ENCODE measurements around the gene CTRB1.

Gene CTRB1

GRCh38 chr16:75218256-75219076, at the start of gene CTRB1:
Gene CTRB1, plus strand, starts transcription at chr16:75218988. Its CDS starts 20 bp downstream, at chr16:75219008.
- no peak for DNase-seq (ENCODE audit: low read depth, low spot score)

GRCh38 chr16:75169899-75170405, 48.8 kb upstream of the CTRB1 start:
- DNase-seq (ENCODE audit: low read depth, low spot score), result no peak

GRCh38 chr16:75172578-75172977, 46.2 kb upstream of the CTRB1 start:
- no peak for DNase-seq (ENCODE audit: low read depth, low spot score)

- DNase-seq (ENCODE audit: low read depth, low spot score), result no peak
Measured at GRCh38 chr16:75175074-75175473, 43.7 kb upstream of the CTRB1 start.

GRCh38 chr16:75176926-75177325, 41.9 kb upstream of the CTRB1 start:
- DNase-seq (ENCODE audit: low read depth, low spot score), result no peak

- no peak for DNase-seq (ENCODE audit: low read depth, low spot score)
Measured at GRCh38 chr16:75179208-75179607, 39.6 kb upstream of the CTRB1 start.

- DNase-seq (ENCODE audit: low read depth, low spot score), result no peak
Measured at GRCh38 chr16:75181630-75182029, 37.2 kb upstream of the CTRB1 start.

- no peak for DNase-seq (ENCODE audit: low read depth, low spot score)
Measured at GRCh38 chr16:75188832-75189477, 29.8 kb upstream of the CTRB1 start.

GRCh38 chr16:75189638-75190245, 29.0 kb upstream of the CTRB1 start:
- DNase-seq (ENCODE audit: low read depth, low spot score), result no peak

GRCh38 chr16:75192606-75193264, 26.1 kb upstream of the CTRB1 start:
- DNase-seq (ENCODE audit: low read depth, low spot score), result no peak

- DNase-seq (ENCODE audit: low read depth, low spot score), result no peak
Measured at GRCh38 chr16:75193265-75193650, 25.5 kb upstream of the CTRB1 start.

GRCh38 chr16:75193730-75194444, 24.9 kb upstream of the CTRB1 start:
- DNase-seq (ENCODE audit: low read depth, low spot score), result no peak

- DNase-seq (ENCODE audit: low read depth, low spot score), result no peak
Measured at GRCh38 chr16:75195811-75196790, 22.7 kb upstream of the CTRB1 start.

GRCh38 chr16:75196836-75197235, 22.0 kb upstream of the CTRB1 start:
- DNase-seq (ENCODE audit: low read depth, low spot score), result no peak

- no peak for DNase-seq (ENCODE audit: low read depth, low spot score)
Measured at GRCh38 chr16:75197522-75198134, 21.2 kb upstream of the CTRB1 start.

GRCh38 chr16:75198135-75198600, 20.6 kb upstream of the CTRB1 start:
- DNase-seq (ENCODE audit: low read depth, low spot score), result no peak

GRCh38 chr16:75202069-75202590, 16.7 kb upstream of the CTRB1 start:
- DNase-seq (ENCODE audit: low read depth, low spot score), result no peak

- no peak for DNase-seq (ENCODE audit: low read depth, low spot score)
Measured at GRCh38 chr16:75203096-75203495, 15.7 kb upstream of the CTRB1 start.

- DNase-seq (ENCODE audit: low read depth, low spot score), result no peak
Measured at GRCh38 chr16:75203667-75204409, 14.9 kb upstream of the CTRB1 start.

Measured in brain pericyte (primary cell).